K562 (cell line): ENCODE measurements around the gene UNC45A. TPM values are rescaled to one million over a fixed set of nuclear protein-coding genes. Genes with fewer than 3 reads are reported as not detected.
A peak's percentile ranks its signal among the peaks of the same experiment; 100 is the strongest.

Source experiments
- EZH2 ChIP-seq: IDR thresholded peaks from 2 replicates; pipeline ENCODE4 v1.6.1; 2012; ENCODE audit warnings: low read depth, mild to moderate bottlenecking, inconsistent platforms, low read length, borderline replicate concordance
- KDM5B ChIP-seq: fragments of 200-600 bp; sonication (generic); IDR thresholded peaks from 2 replicates; pipeline ENCODE4 v1.6.1; 2012; ENCODE audit warnings: low read depth, mild to moderate bottlenecking, moderate library complexity, low read length, control low read depth, inconsistent platforms; ENCODE audit not compliant: insufficient replicate concordance
- RBM17 ChIP-seq: fragments of 200-400 bp; formaldehyde crosslinking; IDR thresholded peaks from 2 replicates; pipeline ENCODE4 v1.6.1; 2017; ENCODE audit warnings: low read depth, mild to moderate bottlenecking, low read length, borderline replicate concordance
- polyA plus RNA-seq, 8 experiments: library from polyadenylated mRNA; depleted of rRNA in 4 of 8; stranded (reverse) in 5 of 8; unstranded in 3 of 8; fragments of >200 nt; fragmentation: Nextera tagmentation in 2 of 8; fragmentation: Illumina TruSeq in 1 of 8; extraction: Ambion mirVana in 2 of 8; extraction: Trizol in 1 of 8; gene quantifications; 2 replicates each; pipeline versions ENCODE4 v1.2.1 to v1.2.3, GENCODE V29; 2011 to 2014; ENCODE audit warnings: inconsistent platforms in 1 of 8, missing spikeins in 1 of 8
- total RNA-seq, 7 experiments: library from RNA; depleted of rRNA in 6 of 7; stranded (reverse); fragments of >200 nt in 6 of 7; fragmentation: Illumina TruSeq in 2 of 7; extraction: Trizol in 2 of 7; gene quantifications; 2 replicates each; pipeline versions ENCODE4 v1.2.1 to v1.2.3, GENCODE V29; 2011 to 2021; ENCODE audit warnings: low replicate concordance in 1 of 7
- TF ChIP-seq, protein P1 (sequence below): fragments of 250-450 bp; sonication (Bioruptor Pico); IDR thresholded peaks from 2 replicates; pipeline ENCODE4 v1.4.0; 2020
- TF ChIP-seq, protein P2 (sequence below), 2 experiments: fragments of 450-650 bp; IDR thresholded peaks; 2 replicates each; pipeline ENCODE4 v1.6.1; 2018; ENCODE audit warnings: mild to moderate bottlenecking in 2 of 2, low read depth in 1 of 2; ENCODE audit not compliant: partially characterized antibody in 2 of 2
- TF ChIP-seq, protein P3 (sequence below), 2 experiments: fragments of 450-650 bp in 1 of 2; IDR thresholded peaks; 2 replicates each; pipeline ENCODE4 v1.6.1; 2011 to 2017; ENCODE audit warnings: low read depth in 2 of 2, antibody characterized with exemption in 1 of 2, borderline replicate concordance in 1 of 2, low read length in 1 of 2, mild to moderate bottlenecking in 1 of 2, mixed read lengths in 1 of 2; ENCODE audit not compliant: control insufficient read depth in 1 of 2
- TF ChIP-seq, protein P4 (sequence below): fragments of 450-650 bp; formaldehyde crosslinking; IDR thresholded peaks from 2 replicates; pipeline ENCODE4 v1.4.0; 2020; ENCODE audit warnings: mild to moderate bottlenecking
- TF ChIP-seq, protein P5 (sequence below), 2 experiments: fragments of 200-800 bp in 1 of 2; sonication (Bioruptor generic) in 1 of 2; sonication (generic) in 1 of 2; formaldehyde crosslinking in 1 of 2; IDR thresholded peaks in 1 of 2; conservative IDR thresholded peaks in 1 of 2; 2 replicates each; pipeline versions ENCODE4 v1.5.0 to v1.6.1; 2016 to 2020; ENCODE audit warnings: missing compliant biosample characterization in 1 of 2, missing genetic modification characterization in 1 of 2, missing genetic modification reagents in 1 of 2

The UNC45A gene
- total and polyA plus RNA-seq, 9 of the 15 experiments (the other 6 are each of a cell fraction or from before 2014, with no cell fraction given): 22.4 to 79.3 (median 43.7) TPM

DNA sequence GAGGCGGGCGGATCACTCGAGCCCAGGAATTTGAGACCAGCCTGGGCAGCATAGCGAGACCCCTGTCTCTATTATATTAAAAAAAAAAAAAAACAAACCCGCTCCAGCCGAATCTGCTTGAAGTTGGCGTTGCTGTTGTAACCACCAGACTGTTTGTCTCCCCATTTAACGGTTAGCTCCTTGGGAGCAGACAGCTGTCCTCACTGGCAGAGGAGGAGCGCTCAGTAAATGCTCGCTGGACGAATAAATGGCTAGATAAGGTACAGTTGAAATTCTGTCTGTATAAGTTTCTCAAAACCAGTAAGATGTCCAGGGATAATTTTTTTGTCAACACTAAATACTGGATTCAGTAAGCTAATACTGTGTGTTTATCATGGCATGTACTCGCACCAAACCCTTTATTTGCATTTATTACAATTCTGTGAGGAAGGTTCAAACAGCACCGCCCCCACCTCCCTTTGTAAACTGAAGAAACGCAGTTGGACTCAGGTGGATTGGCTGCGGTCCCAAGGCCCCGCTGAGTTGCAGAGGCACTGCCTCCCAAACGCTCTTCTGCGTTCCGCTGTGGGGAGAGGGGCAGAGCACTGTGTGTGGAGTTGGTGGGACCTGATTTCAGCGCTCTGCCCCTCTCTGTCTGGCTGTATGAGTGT is 20.7 kb downstream of the UNC45A start (continued):
- TF ChIP-seq, protein P1, sequence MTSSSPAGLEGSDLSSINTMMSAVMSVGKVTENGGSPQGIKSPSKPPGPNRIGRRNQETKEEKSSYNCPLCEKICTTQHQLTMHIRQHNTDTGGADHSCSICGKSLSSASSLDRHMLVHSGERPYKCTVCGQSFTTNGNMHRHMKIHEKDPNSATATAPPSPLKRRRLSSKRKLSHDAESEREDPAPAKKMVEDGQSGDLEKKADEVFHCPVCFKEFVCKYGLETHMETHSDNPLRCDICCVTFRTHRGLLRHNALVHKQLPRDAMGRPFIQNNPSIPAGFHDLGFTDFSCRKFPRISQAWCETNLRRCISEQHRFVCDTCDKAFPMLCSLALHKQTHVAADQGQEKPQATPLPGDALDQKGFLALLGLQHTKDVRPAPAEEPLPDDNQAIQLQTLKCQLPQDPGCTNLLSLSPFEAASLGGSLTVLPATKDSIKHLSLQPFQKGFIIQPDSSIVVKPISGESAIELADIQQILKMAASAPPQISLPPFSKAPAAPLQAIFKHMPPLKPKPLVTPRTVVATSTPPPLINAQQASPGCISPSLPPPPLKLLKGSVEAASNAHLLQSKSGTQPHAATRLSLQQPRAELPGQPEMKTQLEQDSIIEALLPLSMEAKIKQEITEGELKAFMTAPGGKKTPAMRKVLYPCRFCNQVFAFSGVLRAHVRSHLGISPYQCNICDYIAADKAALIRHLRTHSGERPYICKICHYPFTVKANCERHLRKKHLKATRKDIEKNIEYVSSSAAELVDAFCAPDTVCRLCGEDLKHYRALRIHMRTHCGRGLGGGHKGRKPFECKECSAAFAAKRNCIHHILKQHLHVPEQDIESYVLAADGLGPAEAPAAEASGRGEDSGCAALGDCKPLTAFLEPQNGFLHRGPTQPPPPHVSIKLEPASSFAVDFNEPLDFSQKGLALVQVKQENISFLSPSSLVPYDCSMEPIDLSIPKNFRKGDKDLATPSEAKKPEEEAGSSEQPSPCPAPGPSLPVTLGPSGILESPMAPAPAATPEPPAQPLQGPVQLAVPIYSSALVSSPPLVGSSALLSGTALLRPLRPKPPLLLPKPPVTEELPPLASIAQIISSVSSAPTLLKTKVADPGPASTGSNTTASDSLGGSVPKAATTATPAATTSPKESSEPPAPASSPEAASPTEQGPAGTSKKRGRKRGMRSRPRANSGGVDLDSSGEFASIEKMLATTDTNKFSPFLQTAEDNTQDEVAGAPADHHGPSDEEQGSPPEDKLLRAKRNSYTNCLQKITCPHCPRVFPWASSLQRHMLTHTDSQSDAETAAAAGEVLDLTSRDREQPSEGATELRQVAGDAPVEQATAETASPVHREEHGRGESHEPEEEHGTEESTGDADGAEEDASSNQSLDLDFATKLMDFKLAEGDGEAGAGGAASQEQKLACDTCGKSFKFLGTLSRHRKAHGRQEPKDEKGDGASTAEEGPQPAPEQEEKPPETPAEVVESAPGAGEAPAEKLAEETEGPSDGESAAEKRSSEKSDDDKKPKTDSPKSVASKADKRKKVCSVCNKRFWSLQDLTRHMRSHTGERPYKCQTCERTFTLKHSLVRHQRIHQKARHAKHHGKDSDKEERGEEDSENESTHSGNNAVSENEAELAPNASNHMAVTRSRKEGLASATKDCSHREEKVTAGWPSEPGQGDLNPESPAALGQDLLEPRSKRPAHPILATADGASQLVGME (CRISPR knock-in tag): no peak
- no peak for TF ChIP-seq EZH2
- TF ChIP-seq, protein P2, sequence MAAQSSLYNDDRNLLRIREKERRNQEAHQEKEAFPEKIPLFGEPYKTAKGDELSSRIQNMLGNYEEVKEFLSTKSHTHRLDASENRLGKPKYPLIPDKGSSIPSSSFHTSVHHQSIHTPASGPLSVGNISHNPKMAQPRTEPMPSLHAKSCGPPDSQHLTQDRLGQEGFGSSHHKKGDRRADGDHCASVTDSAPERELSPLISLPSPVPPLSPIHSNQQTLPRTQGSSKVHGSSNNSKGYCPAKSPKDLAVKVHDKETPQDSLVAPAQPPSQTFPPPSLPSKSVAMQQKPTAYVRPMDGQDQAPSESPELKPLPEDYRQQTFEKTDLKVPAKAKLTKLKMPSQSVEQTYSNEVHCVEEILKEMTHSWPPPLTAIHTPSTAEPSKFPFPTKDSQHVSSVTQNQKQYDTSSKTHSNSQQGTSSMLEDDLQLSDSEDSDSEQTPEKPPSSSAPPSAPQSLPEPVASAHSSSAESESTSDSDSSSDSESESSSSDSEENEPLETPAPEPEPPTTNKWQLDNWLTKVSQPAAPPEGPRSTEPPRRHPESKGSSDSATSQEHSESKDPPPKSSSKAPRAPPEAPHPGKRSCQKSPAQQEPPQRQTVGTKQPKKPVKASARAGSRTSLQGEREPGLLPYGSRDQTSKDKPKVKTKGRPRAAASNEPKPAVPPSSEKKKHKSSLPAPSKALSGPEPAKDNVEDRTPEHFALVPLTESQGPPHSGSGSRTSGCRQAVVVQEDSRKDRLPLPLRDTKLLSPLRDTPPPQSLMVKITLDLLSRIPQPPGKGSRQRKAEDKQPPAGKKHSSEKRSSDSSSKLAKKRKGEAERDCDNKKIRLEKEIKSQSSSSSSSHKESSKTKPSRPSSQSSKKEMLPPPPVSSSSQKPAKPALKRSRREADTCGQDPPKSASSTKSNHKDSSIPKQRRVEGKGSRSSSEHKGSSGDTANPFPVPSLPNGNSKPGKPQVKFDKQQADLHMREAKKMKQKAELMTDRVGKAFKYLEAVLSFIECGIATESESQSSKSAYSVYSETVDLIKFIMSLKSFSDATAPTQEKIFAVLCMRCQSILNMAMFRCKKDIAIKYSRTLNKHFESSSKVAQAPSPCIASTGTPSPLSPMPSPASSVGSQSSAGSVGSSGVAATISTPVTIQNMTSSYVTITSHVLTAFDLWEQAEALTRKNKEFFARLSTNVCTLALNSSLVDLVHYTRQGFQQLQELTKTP (IDR thresholded peaks at IDR 0.05; ENCODE audit: low read depth in 1 of 2, partially characterized antibody in 2 of 2): peak in 1 of 2 experiments; percentile 39
- TF ChIP-seq, protein P3, sequence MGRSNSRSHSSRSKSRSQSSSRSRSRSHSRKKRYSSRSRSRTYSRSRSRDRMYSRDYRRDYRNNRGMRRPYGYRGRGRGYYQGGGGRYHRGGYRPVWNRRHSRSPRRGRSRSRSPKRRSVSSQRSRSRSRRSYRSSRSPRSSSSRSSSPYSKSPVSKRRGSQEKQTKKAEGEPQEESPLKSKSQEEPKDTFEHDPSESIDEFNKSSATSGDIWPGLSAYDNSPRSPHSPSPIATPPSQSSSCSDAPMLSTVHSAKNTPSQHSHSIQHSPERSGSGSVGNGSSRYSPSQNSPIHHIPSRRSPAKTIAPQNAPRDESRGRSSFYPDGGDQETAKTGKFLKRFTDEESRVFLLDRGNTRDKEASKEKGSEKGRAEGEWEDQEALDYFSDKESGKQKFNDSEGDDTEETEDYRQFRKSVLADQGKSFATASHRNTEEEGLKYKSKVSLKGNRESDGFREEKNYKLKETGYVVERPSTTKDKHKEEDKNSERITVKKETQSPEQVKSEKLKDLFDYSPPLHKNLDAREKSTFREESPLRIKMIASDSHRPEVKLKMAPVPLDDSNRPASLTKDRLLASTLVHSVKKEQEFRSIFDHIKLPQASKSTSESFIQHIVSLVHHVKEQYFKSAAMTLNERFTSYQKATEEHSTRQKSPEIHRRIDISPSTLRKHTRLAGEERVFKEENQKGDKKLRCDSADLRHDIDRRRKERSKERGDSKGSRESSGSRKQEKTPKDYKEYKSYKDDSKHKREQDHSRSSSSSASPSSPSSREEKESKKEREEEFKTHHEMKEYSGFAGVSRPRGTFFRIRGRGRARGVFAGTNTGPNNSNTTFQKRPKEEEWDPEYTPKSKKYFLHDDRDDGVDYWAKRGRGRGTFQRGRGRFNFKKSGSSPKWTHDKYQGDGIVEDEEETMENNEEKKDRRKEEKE (IDR thresholded peaks at IDR 0.05; ENCODE audit: borderline replicate concordance in 1 of 2, control insufficient read depth in 1 of 2, low read depth in 2 of 2, low read length in 1 of 2): no peak
- TF ChIP-seq, protein P4, sequence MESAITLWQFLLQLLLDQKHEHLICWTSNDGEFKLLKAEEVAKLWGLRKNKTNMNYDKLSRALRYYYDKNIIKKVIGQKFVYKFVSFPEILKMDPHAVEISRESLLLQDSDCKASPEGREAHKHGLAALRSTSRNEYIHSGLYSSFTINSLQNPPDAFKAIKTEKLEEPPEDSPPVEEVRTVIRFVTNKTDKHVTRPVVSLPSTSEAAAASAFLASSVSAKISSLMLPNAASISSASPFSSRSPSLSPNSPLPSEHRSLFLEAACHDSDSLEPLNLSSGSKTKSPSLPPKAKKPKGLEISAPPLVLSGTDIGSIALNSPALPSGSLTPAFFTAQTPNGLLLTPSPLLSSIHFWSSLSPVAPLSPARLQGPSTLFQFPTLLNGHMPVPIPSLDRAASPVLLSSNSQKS: no peak
- TF ChIP-seq RBM17: no peak
- peak; percentile 33 for TF ChIP-seq KDM5B
- TF ChIP-seq, protein P5, sequence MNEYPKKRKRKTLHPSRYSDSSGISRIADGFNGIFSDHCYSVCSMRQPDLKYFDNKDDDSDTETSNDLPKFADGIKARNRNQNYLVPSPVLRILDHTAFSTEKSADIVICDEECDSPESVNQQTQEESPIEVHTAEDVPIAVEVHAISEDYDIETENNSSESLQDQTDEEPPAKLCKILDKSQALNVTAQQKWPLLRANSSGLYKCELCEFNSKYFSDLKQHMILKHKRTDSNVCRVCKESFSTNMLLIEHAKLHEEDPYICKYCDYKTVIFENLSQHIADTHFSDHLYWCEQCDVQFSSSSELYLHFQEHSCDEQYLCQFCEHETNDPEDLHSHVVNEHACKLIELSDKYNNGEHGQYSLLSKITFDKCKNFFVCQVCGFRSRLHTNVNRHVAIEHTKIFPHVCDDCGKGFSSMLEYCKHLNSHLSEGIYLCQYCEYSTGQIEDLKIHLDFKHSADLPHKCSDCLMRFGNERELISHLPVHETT (CRISPR knock-in tag; conservative IDR thresholded peaks at IDR 0.05 in 1 of 2, IDR thresholded peaks at IDR 0.05 in 1 of 2): 0 out of 4 replicates have a peak, but pooled peaks of 1 of the 2 experiments have one; percentile 3
